Lower lobe of right lung (tissue), 2 donors: ENCODE results near the gene PECR. TPM values are rescaled to one million over a fixed set of nuclear protein-coding genes. Genes with fewer than 3 reads are reported as not detected.

Experiments
- ATAC-seq, 2 donors: fragments of 200-7000 bp; cut with Tn5 transposase; one replicate each; pipeline ENCODE4 v1.9.1; 2020 to 2022; ENCODE audit warnings: mild to moderate bottlenecking in 2 of 2, moderate library complexity in 2 of 2
- DNase-seq: peaks from one replicate; pipeline ENCODE4 v3.0.0-alpha.2; 2020
- H3K27ac ChIP-seq: fragments of 200-600 bp; one replicate; pipeline ENCODE4 v1.8.0; 2022
- H3K27me3 ChIP-seq: fragments of 200-600 bp; one replicate; pipeline ENCODE4 v1.8.0; 2022; ENCODE audit warnings: low read depth
- H3K36me3 ChIP-seq: fragments of 200-600 bp; one replicate; pipeline ENCODE4 v1.8.0; 2022; ENCODE audit warnings: mild to moderate bottlenecking
- H3K4me1 ChIP-seq: fragments of 200-600 bp; one replicate; pipeline ENCODE4 v1.8.0; 2022
- H3K4me3 ChIP-seq: fragments of 200-600 bp; one replicate; pipeline ENCODE4 v1.8.0; 2022; ENCODE audit warnings: mild to moderate bottlenecking
- H3K9me3 ChIP-seq: fragments of 200-600 bp; one replicate; pipeline ENCODE4 v1.8.0; 2022
- CTCF ChIP-seq: fragments of 200-600 bp; IDR thresholded peaks from one replicate; pipeline ENCODE4 v1.8.0; 2022; ENCODE audit warnings: antibody characterized with exemption, mild to moderate bottlenecking
- intact Hi-C: fragments of 100-400 bp; cut with DNase I; formaldehyde crosslinking; loops from one replicate; pipeline ENCODE4 v1.11.0; 2022
- total RNA-seq: library from RNA; stranded (reverse); fragmentation: NEBNext Ultra II Directional; extraction: Animal tissue kit (Norgen Biotek cat#: 25700); gene quantifications from one replicate; pipeline ENCODE4 v1.2.1, GENCODE V29; 2021
- donor health status: DM: no; HTN: yes; CAD: no; lungs with severe emphysema.

PECR gene
- total RNA-seq, 1 donor from 2014 or later, result 18.5 TPM

- TF ChIP-seq CTCF, result no peak
Measured at GRCh38 chr2:216092646-216093045, 11.0 kb upstream of the PECR start.

GRCh38 chr2:216090369-216090786 lies 8.8 kb upstream of the PECR start:
- DNase-seq (no peak), ATAC-seq (no peak)
- intact Hi-C loops, result no loop called here
- H3K9me3 ChIP-seq, result no peaks in the 10 kb centered on the region
- no peaks in the 10 kb centered on the region for H3K36me3 ChIP-seq
- H3K4me3 ChIP-seq, result no peak overlapping the region
- no peaks in the 10 kb centered on the region for H3K4me1 ChIP-seq
- no peak overlapping the region for H3K27ac ChIP-seq
- H3K27me3 ChIP-seq, result no peaks in the 10 kb centered on the region
- no peak for TF ChIP-seq CTCF

More at GRCh38 chr2:216092646-216093045, 11.0 kb upstream of the PECR start:
- Histone ChIP-seq H3K4me1 (no peaks in the 10 kb centered on the region), H3K36me3 (no peaks in the 10 kb centered on the region), H3K9me3 (no peaks in the 10 kb centered on the region), H3K27ac (no peak overlapping the region), H3K27me3 (no peaks in the 10 kb centered on the region), H3K4me3 (no peak overlapping the region)
- intact Hi-C loops, result no loop called here
- DNase-seq (no peak), ATAC-seq (no peak)

GRCh38 chr2:216086207-216086893 lies 4.7 kb upstream of the PECR start:
- DNase-seq (no peak), ATAC-seq (no peak)
- no peak for TF ChIP-seq CTCF
- Histone ChIP-seq H3K4me1 (peaks cover 7% of the 10 kb centered on the region), H3K27me3 (no peaks in the 10 kb centered on the region), H3K27ac (no peak overlapping the region), H3K36me3 (no peaks in the 10 kb centered on the region), H3K9me3 (no peaks in the 10 kb centered on the region), H3K4me3 (no peak overlapping the region)
- intact Hi-C loops, result no loop called here

GRCh38 chr2:216084547-216084946 lies 2.9 kb upstream of the PECR start:
- no peaks in the 10 kb centered on the region for H3K27me3 ChIP-seq
- H3K36me3 ChIP-seq, result no peaks in the 10 kb centered on the region
- DNase-seq (no peak), ATAC-seq (no peak)
- TF ChIP-seq CTCF, result no peak
- no peak overlapping the region for H3K27ac ChIP-seq
- intact Hi-C loops, result no loop called here
- no peaks in the 10 kb centered on the region for H3K9me3 ChIP-seq
- H3K4me3 ChIP-seq, result no peak overlapping the region
- peaks cover 19% of the 10 kb centered on the region for H3K4me1 ChIP-seq

- Histone ChIP-seq H3K4me3 (no peak overlapping the region), H3K36me3 (no peaks in the 10 kb centered on the region), H3K9me3 (no peaks in the 10 kb centered on the region), H3K4me1 (peaks cover 20% of the 10 kb centered on the region), H3K27me3 (no peaks in the 10 kb centered on the region), H3K27ac (no peak overlapping the region)
- ATAC-seq (no peak), DNase-seq (no peak)
- no peak for TF ChIP-seq CTCF
- intact Hi-C loops, result no loop called here
Measured at GRCh38 chr2:216083464-216084281, 2.1 kb upstream of the PECR start.
